IPS DF 19.7 (cell line): Measurements from ENCODE around the gene XYLT2.
"Not testable (repeated sequence)": the region's sequence is repeated elsewhere in the genome, so short reads cannot be mapped to it uniquely, and the experiment has no call there.

Experiments
- DNase-seq: peaks from one replicate; pipeline ENCODE4 v3.0.0-alpha.2; 2013; ENCODE audit warnings: low read depth, low spot score

Gene XYLT2

GRCh38 chr17:50345432-50346312, at the start of gene XYLT2:
TSS of gene XYLT2 (plus strand) at chr17:50346126. CDS start at chr17:50346141, 15 bp downstream.
- no peak for DNase-seq

- DNase-seq, result no peak
Measured at GRCh38 chr17:50297407-50297865, 48.5 kb upstream of the XYLT2 start.

DNA sequence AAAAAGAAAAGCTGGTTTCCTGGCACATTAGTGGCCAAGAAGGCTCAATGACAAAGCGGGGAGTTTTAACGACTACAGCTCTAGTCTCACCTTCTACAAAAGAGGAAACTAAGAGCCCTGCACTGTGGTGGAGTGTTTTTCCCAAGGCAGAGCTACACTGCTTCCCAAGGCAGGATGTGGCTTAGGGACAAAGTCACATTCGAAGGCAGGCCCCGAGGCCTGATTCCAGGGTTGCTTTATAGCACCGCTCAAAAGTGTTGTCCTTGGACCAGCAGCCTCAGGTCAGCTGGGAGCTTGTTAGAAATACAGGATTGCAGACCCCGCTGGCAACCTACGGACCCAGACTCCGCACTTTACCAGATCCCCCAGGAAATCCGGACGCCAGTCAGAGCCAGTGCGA, 47.9 kb upstream of the XYLT2 start:
- no peak for DNase-seq

- DNase-seq, result no peak
Measured at GRCh38 chr17:50299776-50300175, 46.1 kb upstream of the XYLT2 start.

GRCh38 chr17:50300824-50301223, 45.1 kb upstream of the XYLT2 start:
- DNase-seq, result not testable (repeated sequence)

GRCh38 chr17:50301891-50302584, 43.9 kb upstream of the XYLT2 start:
- DNase-seq, result no peak

- DNase-seq, result no peak
Measured at GRCh38 chr17:50303051-50303450, 42.9 kb upstream of the XYLT2 start.

GRCh38 chr17:50303596-50303995, 42.3 kb upstream of the XYLT2 start:
- no peak for DNase-seq

DNA sequence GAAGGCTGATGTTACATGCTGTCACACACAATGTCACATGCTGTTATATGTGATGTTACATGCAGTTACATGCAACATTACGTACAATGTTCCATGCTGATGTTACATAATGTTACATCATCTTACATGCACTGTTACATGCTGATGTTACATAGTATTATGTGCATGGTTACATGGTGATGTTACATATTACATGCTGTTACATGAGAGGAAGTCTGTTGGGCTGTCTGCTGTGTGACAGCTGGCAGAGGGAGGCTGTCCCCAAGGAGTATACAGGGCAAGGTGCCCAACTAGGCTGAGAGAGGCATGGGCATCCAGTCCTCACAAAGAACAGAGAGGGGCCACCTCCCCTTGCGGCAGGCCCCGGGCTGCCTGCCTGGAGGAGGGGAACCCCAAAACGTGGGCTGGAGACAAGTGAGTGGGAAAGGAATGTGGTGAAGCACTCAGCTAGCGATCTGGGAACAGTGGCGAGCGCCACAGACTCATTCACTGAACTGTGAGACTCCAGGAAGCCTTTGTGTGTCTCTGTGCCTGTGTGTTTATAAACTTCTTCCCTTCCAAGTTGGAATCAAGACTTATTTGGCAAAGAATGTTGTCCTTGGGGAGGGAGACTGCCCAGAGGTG, 41.0 kb upstream of the XYLT2 start:
- DNase-seq, result no peak

DNA sequence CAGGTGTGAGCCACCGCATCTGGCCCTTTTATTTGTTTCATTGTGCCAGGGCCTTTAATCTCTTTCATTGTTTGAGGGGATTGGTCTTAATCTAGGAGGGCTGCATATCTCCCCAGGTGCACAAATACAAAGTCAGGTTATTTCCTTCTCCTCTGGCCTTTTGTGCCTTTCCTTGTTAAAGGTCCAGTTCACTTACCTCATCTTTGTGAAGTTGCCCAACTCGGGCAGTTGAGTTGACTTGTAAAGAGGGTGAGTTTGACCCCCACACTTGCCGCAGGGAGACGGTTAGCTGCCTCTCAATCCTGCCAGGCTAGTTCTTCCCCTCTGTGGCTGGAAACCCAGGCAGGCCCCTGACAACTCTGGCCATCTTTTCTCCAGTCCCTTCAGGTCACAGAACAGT, 38.3 kb upstream of the XYLT2 start:
- no peak for DNase-seq

GRCh38 chr17:50308666-50309065, 37.3 kb upstream of the XYLT2 start:
- DNase-seq, result no peak

GRCh38 chr17:50310455-50311111, 35.3 kb upstream of the XYLT2 start:
- no peak for DNase-seq

DNA sequence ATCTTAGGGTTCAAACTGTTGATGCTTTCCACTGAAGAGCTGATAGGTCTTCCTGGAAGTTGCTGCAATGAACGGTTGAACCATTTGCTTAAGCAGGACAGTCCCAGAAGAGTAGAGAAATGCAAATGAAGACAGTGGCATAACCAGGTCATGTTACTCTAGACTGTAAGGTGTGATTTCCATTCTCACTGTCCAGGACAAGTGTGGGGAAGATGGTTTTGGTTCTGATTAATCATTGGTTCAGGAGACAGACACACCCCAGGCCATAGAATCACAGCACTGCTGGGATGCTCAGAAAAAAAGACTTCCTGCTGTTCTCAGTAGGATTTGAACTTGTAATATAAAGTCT, 34.8 kb upstream of the XYLT2 start:
- no peak for DNase-seq

DNA sequence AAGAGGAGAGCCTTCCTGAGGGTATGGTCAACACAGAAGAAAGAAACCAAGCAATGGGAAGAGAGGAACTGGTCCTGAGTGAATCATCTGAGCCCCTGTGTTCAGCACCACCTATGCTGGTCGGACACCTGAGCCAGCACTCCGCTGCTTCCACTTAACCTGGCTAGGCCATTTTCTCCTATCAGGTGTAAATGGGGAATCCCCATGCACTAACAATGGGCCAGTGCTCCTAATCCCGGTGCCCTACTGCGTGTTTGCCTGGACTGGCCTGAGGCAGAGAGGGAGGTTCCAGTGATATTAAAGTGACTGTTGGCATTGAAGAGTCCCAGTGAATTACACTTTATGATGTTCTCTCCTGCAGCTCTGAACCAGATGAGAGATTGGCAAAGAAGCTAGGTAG, 34.4 kb upstream of the XYLT2 start:
- no peak for DNase-seq

- no peak for DNase-seq
Measured at GRCh38 chr17:50312308-50312707, 33.6 kb upstream of the XYLT2 start.

DNA sequence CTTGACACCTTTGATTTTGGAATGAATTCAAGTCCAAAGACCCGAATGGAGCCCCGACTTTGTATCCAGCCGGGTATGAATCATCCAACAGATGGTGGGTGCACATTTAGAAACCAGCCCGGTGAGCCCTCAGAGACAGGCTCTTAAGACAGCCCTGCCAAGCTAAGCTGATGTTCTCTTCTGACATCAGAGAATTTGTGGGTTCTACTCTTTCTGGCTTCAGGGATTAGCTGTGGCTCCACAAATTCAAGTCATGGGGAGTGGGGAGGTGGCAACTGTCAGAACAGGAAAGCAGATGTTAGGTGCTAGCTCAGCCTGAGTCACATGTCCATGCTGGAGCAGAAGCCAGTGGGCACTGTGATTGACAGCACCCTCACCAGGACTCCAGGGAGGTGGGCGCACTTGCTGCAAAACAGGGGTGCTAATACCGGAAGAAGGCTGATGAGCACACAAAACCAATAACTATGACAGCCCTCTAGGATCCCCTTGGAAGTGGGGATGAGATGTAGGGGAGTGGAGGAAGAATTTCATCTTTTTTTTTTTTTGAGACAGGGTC, 31.4 kb upstream of the XYLT2 start:
- DNase-seq, result no peak

DNA sequence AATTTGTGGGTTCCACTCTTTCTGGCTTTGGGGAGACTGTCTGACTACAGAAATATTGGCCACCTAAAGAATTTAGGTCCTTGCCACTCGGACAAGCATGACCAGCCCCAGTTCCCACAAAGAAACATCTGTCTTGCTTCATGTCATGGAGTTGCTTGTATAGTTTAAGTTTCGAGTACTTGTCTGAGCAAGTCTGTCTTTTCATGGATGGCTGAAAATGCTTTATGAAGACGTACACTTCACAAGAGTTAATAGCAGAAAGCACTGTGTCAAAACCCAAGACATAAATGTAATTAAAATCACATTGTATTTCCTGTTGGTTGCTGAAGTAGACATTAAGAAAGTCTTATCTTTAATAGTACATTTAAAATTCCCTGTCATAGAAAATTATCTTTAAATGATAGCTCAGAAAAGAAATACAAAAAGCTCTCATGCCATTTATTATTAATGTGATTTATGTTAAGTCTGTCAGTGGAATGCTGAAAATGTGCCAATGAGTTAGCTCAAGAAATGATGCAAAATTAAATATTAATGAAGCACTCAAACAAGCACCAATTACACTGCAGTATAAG, 29.8 kb upstream of the XYLT2 start:
- DNase-seq, result no peak

DNA sequence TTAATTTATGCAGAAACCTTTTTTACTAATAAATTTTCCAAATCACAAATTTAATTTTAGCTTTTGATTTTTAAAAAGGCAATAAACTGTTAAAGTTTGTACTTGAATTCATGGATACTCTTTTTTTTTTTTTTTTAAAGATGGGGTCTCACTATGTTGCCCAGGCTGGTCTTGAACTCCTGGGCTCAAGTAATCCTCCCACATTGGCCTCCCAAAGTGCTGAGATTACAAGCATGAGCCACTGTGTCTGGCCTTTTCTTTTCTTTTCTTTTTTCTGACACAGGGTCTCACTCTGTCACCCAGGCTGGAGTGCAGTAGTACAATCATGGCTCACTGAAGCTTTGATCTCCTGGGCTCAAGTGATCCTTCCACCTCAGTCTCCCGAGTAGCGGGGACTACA, 29.3 kb upstream of the XYLT2 start:
- not testable (repeated sequence) for DNase-seq

- no peak for DNase-seq
Measured at GRCh38 chr17:50317121-50317520, 28.8 kb upstream of the XYLT2 start.

DNA sequence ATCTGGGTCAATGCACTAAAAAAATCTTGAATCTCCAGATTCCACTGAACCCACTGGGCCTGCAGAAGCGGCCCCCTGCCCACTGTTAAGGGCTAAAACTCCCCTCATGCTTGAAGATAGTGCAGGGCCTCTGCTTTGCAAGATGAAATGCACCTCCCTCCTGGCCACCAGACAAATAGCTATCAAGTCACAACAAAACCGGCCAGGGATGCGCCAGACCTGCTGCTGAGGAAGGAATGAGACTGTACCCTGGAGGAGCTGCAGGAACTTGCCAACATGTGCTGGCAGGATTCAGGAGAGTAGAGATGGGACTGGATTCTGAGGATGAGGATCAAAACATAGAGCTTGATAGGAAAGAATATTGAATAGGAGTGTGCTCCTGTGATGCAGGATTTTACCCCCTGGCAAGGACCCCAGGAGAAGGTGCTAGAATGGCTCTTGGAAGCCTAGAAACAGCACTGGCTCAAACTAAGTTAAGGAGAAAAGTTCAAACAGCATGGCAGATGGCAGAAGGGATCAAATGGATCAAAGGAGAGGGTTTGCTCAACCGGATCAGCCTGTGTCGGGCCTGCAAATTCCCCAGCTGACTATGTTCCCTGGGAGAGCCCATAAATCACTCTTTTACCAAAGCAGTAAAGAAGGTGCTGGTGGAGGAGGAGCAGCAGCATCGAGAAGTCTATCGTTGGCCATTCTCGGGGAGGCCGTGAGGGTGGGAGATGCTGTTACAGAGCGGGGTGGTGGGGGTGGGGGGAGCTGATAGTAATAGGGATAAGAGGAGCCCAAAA, 27.2 kb upstream of the XYLT2 start:
- DNase-seq, result no peak
